IMR-90 (cell line): ENCODE measurements around the gene SELENOO. TPM values are rescaled to one million over a fixed set of nuclear protein-coding genes. Genes with fewer than 3 reads are reported as not detected.

Experiments
- ATAC-seq: fragments of 200-7000 bp; cut with Tn5 transposase; 2 replicates; pipeline ENCODE4 v1.9.1; 2020; ENCODE audit warnings: low read depth, mild to moderate bottlenecking, moderate library complexity
- BruUV-seq: library from RNA; stranded (reverse); fragments of 400-500 nt; replicated peaks from 2 replicates; lab custom pipeline; 2021; lab: Mats Ljungman, UMichigan
- CTCF ChIA-PET: fragments of 300-600 bp; formaldehyde crosslinking; extraction: SDS; loops from one replicate; lab custom pipeline; 2021; ENCODE audit warnings: antibody characterized with exemption; lab: Yijun Ruan, JAX
- POLR2A ChIA-PET: fragments of 300-600 bp; sonication (Branson Sonifier 250); formaldehyde crosslinking; loops from one replicate; lab custom pipeline; 2022; ENCODE audit warnings: antibody characterized with exemption; ENCODE audit not compliant: unreplicated experiment; lab: Charles Lee
- DNase-seq: peaks from one replicate; pipeline ENCODE4 v3.0.0; 2013
- H2AFZ ChIP-seq: replicated peaks from 2 replicates; pipeline ENCODE3; 2013; ENCODE audit warnings: low read length, mild to moderate bottlenecking; ENCODE audit not compliant: poor library complexity
- H2AK5ac ChIP-seq: 2 replicates; pipeline ENCODE4 v1.6.1; 2013; ENCODE audit warnings: low read depth, low read length, inconsistent platforms
- H2AK9ac ChIP-seq: replicated peaks from 2 replicates; pipeline ENCODE3; 2013; ENCODE audit warnings: mild to moderate bottlenecking, low read depth, low read length, moderate library complexity; ENCODE audit not compliant: poor library complexity
- H2BK120ac ChIP-seq: 2 replicates; pipeline ENCODE4 v1.6.1; 2013; ENCODE audit warnings: low read depth, low read length, inconsistent platforms
- H2BK15ac ChIP-seq: 3 replicates; pipeline ENCODE4 v1.6.1; 2013; ENCODE audit warnings: low read depth, low read length, inconsistent platforms
- H2BK20ac ChIP-seq: 2 replicates; pipeline ENCODE4 v1.6.1; 2013; ENCODE audit warnings: low read depth, mild to moderate bottlenecking, inconsistent platforms, low read length, moderate library complexity
- H2BK5ac ChIP-seq: 2 replicates; pipeline ENCODE4 v1.6.1; 2013; ENCODE audit warnings: mild to moderate bottlenecking, low read depth, low read length, inconsistent platforms; ENCODE audit not compliant: poor library complexity, severe bottlenecking
- H3K14ac ChIP-seq: replicated peaks from 2 replicates; pipeline ENCODE4 v1.6.1; 2013; ENCODE audit warnings: low read depth, low read length, inconsistent platforms
- H3K18ac ChIP-seq: 2 replicates; pipeline ENCODE4 v1.6.1; 2013; ENCODE audit warnings: low read depth, low read length, control low read depth
- H3K23ac ChIP-seq: 2 replicates; pipeline ENCODE4 v1.6.1; 2013; ENCODE audit warnings: low read depth, low read length, inconsistent platforms
- H3K27ac ChIP-seq: 2 replicates; pipeline ENCODE4 v1.5.1; 2013; ENCODE audit warnings: mild to moderate bottlenecking, control low read depth, low read length; ENCODE audit not compliant: insufficient read depth
- H3K27me3 ChIP-seq: 2 replicates; pipeline ENCODE4 v1.6.1; 2013; ENCODE audit warnings: low read length; ENCODE audit not compliant: control insufficient read depth, insufficient read depth
- H3K36me3 ChIP-seq: 2 replicates; pipeline ENCODE4 v1.6.1; 2013; ENCODE audit warnings: low read length, mixed read lengths; ENCODE audit not compliant: control insufficient read depth, insufficient read depth
- H3K4ac ChIP-seq: 2 replicates; pipeline ENCODE4 v1.6.1; 2013; ENCODE audit warnings: low read depth, low read length, inconsistent platforms
- H3K4me1 ChIP-seq: 2 replicates; pipeline ENCODE4 v1.6.1; 2013; ENCODE audit warnings: low read length, mixed read lengths; ENCODE audit not compliant: control insufficient read depth, insufficient read depth
- H3K4me2 ChIP-seq: 2 replicates; pipeline ENCODE4 v1.6.1; 2013; ENCODE audit warnings: low read depth, mild to moderate bottlenecking, control low read depth, low read length, moderate library complexity
- H3K4me3 ChIP-seq: 2 replicates; pipeline ENCODE4 v1.5.1; 2013; ENCODE audit warnings: low read depth, mild to moderate bottlenecking, control low read depth, low read length, moderate library complexity; ENCODE audit not compliant: insufficient read depth
- H3K56ac ChIP-seq: 2 replicates; pipeline ENCODE4 v1.6.1; 2013; ENCODE audit warnings: low read length, inconsistent platforms; ENCODE audit not compliant: insufficient read depth; ENCODE audit errors: extremely low read depth
- H3K79me1 ChIP-seq, 2 experiments: 2 replicates each; pipeline ENCODE4 v1.6.1; 2013; ENCODE audit warnings: low read length in 2 of 2, inconsistent platforms in 1 of 2, low read depth in 1 of 2
- H3K9ac ChIP-seq: 2 replicates; pipeline ENCODE4 v1.6.1; 2013; ENCODE audit warnings: low read depth, low read length, control low read depth
- H3K9me1 ChIP-seq: 2 replicates; pipeline ENCODE4 v1.6.1; 2013; ENCODE audit warnings: low read length, inconsistent platforms; ENCODE audit not compliant: insufficient read depth
- H3K9me3 ChIP-seq: 2 replicates; pipeline ENCODE4 v1.6.1; 2013; ENCODE audit warnings: low read length; ENCODE audit not compliant: control insufficient read depth, insufficient read depth
- H4K20me1 ChIP-seq: 2 replicates; pipeline ENCODE4 v1.6.1; 2013; ENCODE audit warnings: low read length, inconsistent platforms; ENCODE audit not compliant: insufficient read depth
- H4K5ac ChIP-seq: 2 replicates; pipeline ENCODE4 v1.6.1; 2013; ENCODE audit warnings: mild to moderate bottlenecking, low read depth, low read length, control low read depth
- H4K8ac ChIP-seq, 2 experiments: 2 replicates each; pipeline ENCODE4 v1.6.1; 2013; ENCODE audit warnings: low read depth in 2 of 2, low read length in 2 of 2, control low read depth in 1 of 2, inconsistent platforms in 1 of 2
- H4K91ac ChIP-seq: 2 replicates; pipeline ENCODE4 v1.6.1; 2013; ENCODE audit warnings: low read depth, low read length, inconsistent platforms; ENCODE audit not compliant: insufficient read depth
- CEBPB ChIP-seq: IDR thresholded peaks from 2 replicates; pipeline ENCODE4 v1.6.1; 2012; ENCODE audit warnings: low read depth, low read length, improper control_type of control experiment
- CHD1 ChIP-seq: IDR thresholded peaks from 2 replicates; pipeline ENCODE4 v1.6.1; 2012; ENCODE audit warnings: low read depth, low read length, improper control_type of control experiment
- FOS ChIP-seq: fragments of 150-350 bp; IDR thresholded peaks from 2 replicates; pipeline ENCODE4 v1.6.1; 2016; ENCODE audit warnings: low read depth, low read length
- RAD21 ChIP-seq: IDR thresholded peaks from 2 replicates; pipeline ENCODE4 v1.6.1; 2012; ENCODE audit warnings: low read length, improper control_type of control experiment
- RFX5 ChIP-seq: IDR thresholded peaks from 2 replicates; pipeline ENCODE4 v1.8.0; 2012; ENCODE audit warnings: low read depth, mild to moderate bottlenecking, low read length, moderate library complexity
- USF2 ChIP-seq: fragments of 150-350 bp; IDR thresholded peaks from 2 replicates; pipeline ENCODE4 v1.6.1; 2017; ENCODE audit warnings: mild to moderate bottlenecking, antibody characterized with exemption, low read length, low read depth
- whole genome bisulfite sequencing, 2 experiments: methylation state at CpG; one replicate each; pipeline versions ENCODE4 v1.1.5 to v1.1.7; 2013; ENCODE audit warnings: missing lambda C conversion rate in 2 of 2; ENCODE audit not compliant: insufficient read length in 1 of 2; ENCODE audit errors: extremely low coverage in 2 of 2; 5-methylcytosine and 5-hydroxymethylcytosine counted together
- dilution Hi-C: fragments of 300-500 bp; cut with HindIII; formaldehyde crosslinking; loops from one replicate; pipeline ENCODE4 v1.14.3; 2018; ENCODE audit warnings: low sequenced_read_pairs; ENCODE audit not compliant: unreplicated experiment
- in situ Hi-C: fragments of 300-500 bp; cut with MboI; formaldehyde crosslinking; loops from 3 replicates; pipeline ENCODE4 v1.14.3; 2019; ENCODE audit warnings: low sequenced_read_pairs, inconsistent platforms, mixed read lengths
- intact Hi-C: fragments of 100-400 bp; cut with micrococcal nuclease; formaldehyde crosslinking; loops from 2 replicates; pipeline ENCODE4 v1.10.0; 2022
- polyA plus RNA-seq, 3 experiments: library from polyadenylated mRNA; depleted of rRNA; stranded (reverse); fragments of >200 nt; gene quantifications; 2 replicates each; pipeline ENCODE4 v1.2.3, GENCODE V29; 2012; ENCODE audit warnings: low replicate concordance in 1 of 3
- total RNA-seq: library from RNA; depleted of rRNA; stranded (reverse); fragments of >200 nt; gene quantifications from 2 replicates; pipeline ENCODE4 v1.2.3, GENCODE V29; 2012
- TF ChIP-seq, protein P1 (sequence below): fragments of 150-350 bp; IDR thresholded peaks from 2 replicates; pipeline ENCODE4 v1.6.1; 2016; ENCODE audit warnings: low read depth, mild to moderate bottlenecking, low read length, moderate library complexity, borderline replicate concordance

Gene SELENOO
- total and polyA plus RNA-seq, 2 of the 4 experiments (the other 2 are of a cell fraction), result 10.4 to 21.4 TPM

GRCh38 chr22:50176850-50177536, 23.8 kb upstream of the SELENOO start:
- dilution Hi-C loops (no loop called here), intact Hi-C loops (no loop called here), in situ Hi-C loops (no loop called here)
- H3K56ac ChIP-seq, result no peak overlapping the region
- H3K14ac ChIP-seq, result no peak overlapping the region
- H3K4ac ChIP-seq, result no peak overlapping the region
- H2AFZ ChIP-seq, result no peak overlapping the region
- no peak overlapping the region for H2BK5ac ChIP-seq
- H3K4me3 ChIP-seq, result no peak overlapping the region
- ChIA-PET POLR2A (interaction anchor here (0.6 kb wide), 1 partner anchor 20 kb away, joined by 3 read pairs; no protein-coding TSS in a partner anchor), CTCF (no interaction called here)
- H3K9me3 ChIP-seq, result no peaks in the 10 kb centered on the region
- no peak overlapping the region for H4K8ac ChIP-seq
- no TSS peak for BruUV-seq
- H2AK9ac ChIP-seq, result peak overlapping the region; percentile 19
- no peak overlapping the region for H3K9ac ChIP-seq
- ATAC-seq (no peak), DNase-seq (no peak)
- no peaks in the 10 kb centered on the region for H3K4me1 ChIP-seq
- no peaks in the 10 kb centered on the region for H4K20me1 ChIP-seq
- TF ChIP-seq FOS (no peak), CEBPB (no peak), RFX5 (no peak), CHD1 (no peak), RAD21 (no peak), USF2 (no peak)
- TF ChIP-seq, protein P1, sequence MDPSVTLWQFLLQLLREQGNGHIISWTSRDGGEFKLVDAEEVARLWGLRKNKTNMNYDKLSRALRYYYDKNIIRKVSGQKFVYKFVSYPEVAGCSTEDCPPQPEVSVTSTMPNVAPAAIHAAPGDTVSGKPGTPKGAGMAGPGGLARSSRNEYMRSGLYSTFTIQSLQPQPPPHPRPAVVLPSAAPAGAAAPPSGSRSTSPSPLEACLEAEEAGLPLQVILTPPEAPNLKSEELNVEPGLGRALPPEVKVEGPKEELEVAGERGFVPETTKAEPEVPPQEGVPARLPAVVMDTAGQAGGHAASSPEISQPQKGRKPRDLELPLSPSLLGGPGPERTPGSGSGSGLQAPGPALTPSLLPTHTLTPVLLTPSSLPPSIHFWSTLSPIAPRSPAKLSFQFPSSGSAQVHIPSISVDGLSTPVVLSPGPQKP, result no peak
- no peak overlapping the region for H3K23ac ChIP-seq
- H3K27ac ChIP-seq, result no peak overlapping the region
- H3K4me2 ChIP-seq, result no peak overlapping the region
- H4K5ac ChIP-seq, result no peak overlapping the region
- H4K91ac ChIP-seq, result no peak overlapping the region
- no peak overlapping the region for H2BK120ac ChIP-seq
- H3K79me1 ChIP-seq, result no peaks in the 10 kb centered on the region
- H2AK5ac ChIP-seq, result no peak overlapping the region
- no peak overlapping the region for H2BK15ac ChIP-seq
- H3K18ac ChIP-seq, result no peak overlapping the region
- H3K36me3 ChIP-seq, result peaks cover 2% of the 10 kb centered on the region; the same call in 1 of the 2 replicates
- 94% methylated on average over 44 of the region's 76 CpGs; no CpG with 5 or more reads in 1 of the 2 experiments for WGBS, 2 experiments
- H2BK20ac ChIP-seq, result no peak overlapping the region
- no peaks in the 10 kb centered on the region for H3K9me1 ChIP-seq
- H3K27me3 ChIP-seq, result peaks cover 1% of the 10 kb centered on the region; the same call in 1 of the 2 replicates
